ENCODE data around the gene CLEC12A. TPM values are rescaled to one million over a fixed set of nuclear protein-coding genes. Genes with fewer than 3 reads are reported as not detected.

CLEC12A gene
- total RNA-seq, 1 donor from 2014 or later, result not detected

- Histone ChIP-seq H3K27me3 (ENCODE audit: insufficient read depth, low read length) (no peaks in the 10 kb centered on the region), H3K79me2 (ENCODE audit: insufficient read depth, low read length) (no peaks in the 10 kb centered on the region), H4K20me1 (ENCODE audit: insufficient read depth, low read length) (no peaks in the 10 kb centered on the region), H3K9me3 (ENCODE audit: insufficient read depth, low read depth, low read length) (no peaks in the 10 kb centered on the region), H3K4me1 (ENCODE audit: insufficient read depth, low read length) (no peaks in the 10 kb centered on the region), H3K9ac (ENCODE audit: low read length) (no peak overlapping the region), H3K4me2 (ENCODE audit: low read length) (no peak overlapping the region), H3K27ac (ENCODE audit: low read depth, low read length) (no peak overlapping the region), H3K4me3 (ENCODE audit: insufficient read depth, low read depth, low read length) (no peak overlapping the region), H2AFZ (ENCODE audit: low read depth, low read length) (no peak overlapping the region), H3K36me3 (ENCODE audit: insufficient read depth, low read length) (no peaks in the 10 kb centered on the region)
- H3K4me3 Mint-ChIP-seq (ENCODE audit: unreplicated experiment), result no peak overlapping the region
- H3K4me1 Mint-ChIP-seq (ENCODE audit: low read depth, unreplicated experiment), result peaks cover 10% of the 10 kb centered on the region
- H3K9me3 Mint-ChIP-seq (ENCODE audit: unreplicated experiment), result no peaks in the 10 kb centered on the region
- FAIRE-seq, result no peak
- H3K27ac Mint-ChIP-seq (ENCODE audit: unreplicated experiment), result no peak overlapping the region
- no peaks in the 10 kb centered on the region for H3K27me3 Mint-ChIP-seq (ENCODE audit: low read depth, unreplicated experiment)
- no peak for TF ChIP-seq EZH2 (IDR thresholded peaks at IDR 0.05; ENCODE audit: insufficient read depth, low read length)
- TF ChIP-seq, protein P1, sequence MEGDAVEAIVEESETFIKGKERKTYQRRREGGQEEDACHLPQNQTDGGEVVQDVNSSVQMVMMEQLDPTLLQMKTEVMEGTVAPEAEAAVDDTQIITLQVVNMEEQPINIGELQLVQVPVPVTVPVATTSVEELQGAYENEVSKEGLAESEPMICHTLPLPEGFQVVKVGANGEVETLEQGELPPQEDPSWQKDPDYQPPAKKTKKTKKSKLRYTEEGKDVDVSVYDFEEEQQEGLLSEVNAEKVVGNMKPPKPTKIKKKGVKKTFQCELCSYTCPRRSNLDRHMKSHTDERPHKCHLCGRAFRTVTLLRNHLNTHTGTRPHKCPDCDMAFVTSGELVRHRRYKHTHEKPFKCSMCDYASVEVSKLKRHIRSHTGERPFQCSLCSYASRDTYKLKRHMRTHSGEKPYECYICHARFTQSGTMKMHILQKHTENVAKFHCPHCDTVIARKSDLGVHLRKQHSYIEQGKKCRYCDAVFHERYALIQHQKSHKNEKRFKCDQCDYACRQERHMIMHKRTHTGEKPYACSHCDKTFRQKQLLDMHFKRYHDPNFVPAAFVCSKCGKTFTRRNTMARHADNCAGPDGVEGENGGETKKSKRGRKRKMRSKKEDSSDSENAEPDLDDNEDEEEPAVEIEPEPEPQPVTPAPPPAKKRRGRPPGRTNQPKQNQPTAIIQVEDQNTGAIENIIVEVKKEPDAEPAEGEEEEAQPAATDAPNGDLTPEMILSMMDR (IDR thresholded peaks at IDR 0.05; ENCODE audit: insufficient read depth, low read depth, low read length), result no peak
- no peak for DNase-seq (ENCODE audit: low read depth)
- H3K36me3 Mint-ChIP-seq (ENCODE audit: low read depth, unreplicated experiment), result no peaks in the 10 kb centered on the region
Measured at GRCh38 chr12:9957834-9958233, 13.4 kb upstream of the CLEC12A start.

DNA sequence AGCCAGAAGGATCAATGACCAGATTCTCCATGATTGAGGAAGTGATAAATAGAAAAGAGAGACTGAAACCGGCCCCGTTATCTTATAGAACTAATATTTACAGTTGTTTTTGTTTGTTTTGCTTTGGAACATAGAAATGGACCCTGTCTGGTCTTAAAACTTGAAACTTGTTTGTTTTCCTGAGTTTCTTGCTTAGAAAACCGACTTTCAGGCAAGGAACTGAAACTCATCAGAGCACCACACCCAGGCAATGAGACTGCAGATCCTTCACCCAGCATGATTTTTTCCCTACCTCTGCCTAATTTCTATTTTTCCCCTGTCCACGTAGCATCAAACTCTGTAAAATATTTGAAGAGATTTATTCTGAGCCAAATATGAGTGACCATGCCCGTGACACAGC lies 10.6 kb upstream of the CLEC12A start:
- Mint-ChIP-seq H3K27ac (ENCODE audit: unreplicated experiment) (peak overlapping the region; percentile 72), H3K4me1 (ENCODE audit: low read depth, unreplicated experiment) (peaks cover 10% of the 10 kb centered on the region), H3K9me3 (ENCODE audit: unreplicated experiment) (no peaks in the 10 kb centered on the region), H3K36me3 (ENCODE audit: low read depth, unreplicated experiment) (no peaks in the 10 kb centered on the region), H3K4me3 (ENCODE audit: unreplicated experiment) (no peak overlapping the region), H3K27me3 (ENCODE audit: low read depth, unreplicated experiment) (no peaks in the 10 kb centered on the region)
- no peak overlapping the region for H2AFZ ChIP-seq (ENCODE audit: low read depth, low read length)
- no peaks in the 10 kb centered on the region for H3K79me2 ChIP-seq (ENCODE audit: insufficient read depth, low read length)
- no peaks in the 10 kb centered on the region for H3K27me3 ChIP-seq (ENCODE audit: insufficient read depth, low read length)
- no peak overlapping the region for H3K4me3 ChIP-seq (ENCODE audit: insufficient read depth, low read depth, low read length)
- H3K4me2 ChIP-seq (ENCODE audit: low read length), result no peak overlapping the region
- no peaks in the 10 kb centered on the region for H3K4me1 ChIP-seq (ENCODE audit: insufficient read depth, low read length)
- DNase-seq (ENCODE audit: low read depth), result no peak
- no peaks in the 10 kb centered on the region for H4K20me1 ChIP-seq (ENCODE audit: insufficient read depth, low read length)
- no peak for FAIRE-seq
- no peak overlapping the region for H3K9ac ChIP-seq (ENCODE audit: low read length)
- H3K9me3 ChIP-seq (ENCODE audit: insufficient read depth, low read depth, low read length), result no peaks in the 10 kb centered on the region
- TF ChIP-seq EZH2 (IDR thresholded peaks at IDR 0.05; ENCODE audit: insufficient read depth, low read length), result no peak
- TF ChIP-seq, protein P1 (IDR thresholded peaks at IDR 0.05; ENCODE audit: insufficient read depth, low read depth, low read length), result no peak
- no peak overlapping the region for H3K27ac ChIP-seq (ENCODE audit: low read depth, low read length)
- no peaks in the 10 kb centered on the region for H3K36me3 ChIP-seq (ENCODE audit: insufficient read depth, low read length)

DNA sequence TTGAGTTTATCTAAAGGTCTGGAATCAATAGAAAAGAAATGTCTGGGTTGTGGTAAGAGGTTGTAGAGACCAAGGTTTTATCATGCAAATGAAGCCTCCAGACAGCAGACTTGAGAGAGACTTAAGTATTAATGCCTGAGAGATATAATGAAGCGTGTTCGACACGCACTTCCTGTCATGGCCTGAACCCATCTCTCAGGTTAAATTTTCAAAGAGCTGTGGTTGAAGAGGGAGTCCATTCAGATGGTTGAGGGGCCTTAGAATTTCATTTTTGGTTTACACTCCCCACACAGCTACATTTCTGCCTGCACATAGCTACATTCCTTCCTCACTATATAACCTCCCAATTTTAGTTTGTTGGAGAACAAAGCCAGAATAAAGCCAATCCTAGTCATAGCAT lies 10.1 kb upstream of the CLEC12A start:
- Mint-ChIP-seq H3K9me3 (ENCODE audit: unreplicated experiment) (no peaks in the 10 kb centered on the region), H3K4me3 (ENCODE audit: unreplicated experiment) (no peak overlapping the region), H3K27ac (ENCODE audit: unreplicated experiment) (peak overlapping the region; percentile 72), H3K27me3 (ENCODE audit: low read depth, unreplicated experiment) (no peaks in the 10 kb centered on the region), H3K36me3 (ENCODE audit: low read depth, unreplicated experiment) (no peaks in the 10 kb centered on the region), H3K4me1 (ENCODE audit: low read depth, unreplicated experiment) (peaks cover 10% of the 10 kb centered on the region)
- Histone ChIP-seq H3K27me3 (ENCODE audit: insufficient read depth, low read length) (no peaks in the 10 kb centered on the region), H2AFZ (ENCODE audit: low read depth, low read length) (no peak overlapping the region), H3K36me3 (ENCODE audit: insufficient read depth, low read length) (no peaks in the 10 kb centered on the region), H3K79me2 (ENCODE audit: insufficient read depth, low read length) (no peaks in the 10 kb centered on the region), H3K27ac (ENCODE audit: low read depth, low read length) (no peak overlapping the region), H3K4me1 (ENCODE audit: insufficient read depth, low read length) (no peaks in the 10 kb centered on the region), H4K20me1 (ENCODE audit: insufficient read depth, low read length) (no peaks in the 10 kb centered on the region), H3K4me2 (ENCODE audit: low read length) (no peak overlapping the region), H3K9ac (ENCODE audit: low read length) (no peak overlapping the region), H3K4me3 (ENCODE audit: insufficient read depth, low read depth, low read length) (no peak overlapping the region), H3K9me3 (ENCODE audit: insufficient read depth, low read depth, low read length) (no peaks in the 10 kb centered on the region)
- no peak for TF ChIP-seq EZH2 (IDR thresholded peaks at IDR 0.05; ENCODE audit: insufficient read depth, low read length)
- TF ChIP-seq, protein P1 (IDR thresholded peaks at IDR 0.05; ENCODE audit: insufficient read depth, low read depth, low read length), result no peak
- DNase-seq (ENCODE audit: low read depth) (no peak), FAIRE-seq (no peak)
